ENCODE data around the gene AADACL3.
"Not testable (repeated sequence)": the region's sequence is repeated elsewhere in the genome, so short reads cannot be mapped to it uniquely, and the experiment has no call there.

The AADACL3 gene

GRCh38 chr1:12713651-12714050, 2.3 kb upstream of the AADACL3 start:
- not testable (repeated sequence) for DNase-seq (ENCODE audit: low spot score); FAIRE-seq

GRCh38 chr1:12714710-12715475, 1.0 kb upstream of the AADACL3 start:
- FAIRE-seq (no peak), DNase-seq (ENCODE audit: low spot score) (no peak)

- FAIRE-seq (no peak), DNase-seq (ENCODE audit: low spot score) (no peak)
Measured at GRCh38 chr1:12717301-12717838, 1.5 kb downstream of the AADACL3 start.

GRCh38 chr1:12722626-12723025, 6.7 kb downstream of the AADACL3 start:
- FAIRE-seq (no peak), DNase-seq (ENCODE audit: low spot score) (no peak)

GRCh38 chr1:12728391-12728790, 12.5 kb downstream of the AADACL3 start:
- DNase-seq (ENCODE audit: low spot score) (no peak), FAIRE-seq (no peak)

- FAIRE-seq = no peak
- no peak for DNase-seq (ENCODE audit: low spot score)
Measured at GRCh38 chr1:12730156-12730555, 14.2 kb downstream of the AADACL3 start.

GRCh38 chr1:12731084-12731483, 15.2 kb downstream of the AADACL3 start:
- DNase-seq (ENCODE audit: low spot score); FAIRE-seq: not testable (repeated sequence)

GRCh38 chr1:12734651-12735050, 18.7 kb downstream of the AADACL3 start:
- FAIRE-seq (no peak), DNase-seq (ENCODE audit: low spot score) (no peak)

- DNase-seq (ENCODE audit: low spot score) = no peak
- no peak for FAIRE-seq
Measured at GRCh38 chr1:12738934-12739333, 23.0 kb downstream of the AADACL3 start.

GRCh38 chr1:12739613-12740012, 23.7 kb downstream of the AADACL3 start:
- DNase-seq (ENCODE audit: low spot score) = no peak
- no peak for FAIRE-seq

- no peak for DNase-seq (ENCODE audit: low spot score)
- no peak for FAIRE-seq
Measured at GRCh38 chr1:12741946-12742345, 26.0 kb downstream of the AADACL3 start.

- DNase-seq (ENCODE audit: low spot score) (no peak), FAIRE-seq (no peak)
Measured at GRCh38 chr1:12745126-12745991, 29.4 kb downstream of the AADACL3 start.

- no peak for FAIRE-seq
- no peak for DNase-seq (ENCODE audit: low spot score)
Measured at GRCh38 chr1:12745992-12746323, 30.0 kb downstream of the AADACL3 start, which contains the start of gene CFAP107. Gene CFAP107, plus strand, starts transcription at chr1:12746200. Its CDS starts 231 bp downstream, at chr1:12746431.

- no peak for DNase-seq (ENCODE audit: low spot score)
- FAIRE-seq = no peak
Measured at GRCh38 chr1:12748778-12749355, 33.0 kb downstream of the AADACL3 start.

- no peak for FAIRE-seq
Measured at GRCh38 chr1:12754738-12755137, 38.8 kb downstream of the AADACL3 start.

GRCh38 chr1:12756273-12756672, 40.4 kb downstream of the AADACL3 start:
- no peak for DNase-seq (ENCODE audit: low spot score)

More at GRCh38 chr1:12754738-12755137, 38.8 kb downstream of the AADACL3 start:
- no peak for DNase-seq (ENCODE audit: low spot score)

GRCh38 chr1:12756768-12757413, 41.0 kb downstream of the AADACL3 start:
- DNase-seq (ENCODE audit: low spot score) = no peak
- no peak for FAIRE-seq

More at GRCh38 chr1:12756273-12756672, 40.4 kb downstream of the AADACL3 start:
- FAIRE-seq = no peak

GRCh38 chr1:12757836-12758235, 41.9 kb downstream of the AADACL3 start:
- FAIRE-seq (no peak), DNase-seq (ENCODE audit: low spot score) (no peak)

- FAIRE-seq = no peak
- no peak for DNase-seq (ENCODE audit: low spot score)
Measured at GRCh38 chr1:12760256-12760795, 44.4 kb downstream of the AADACL3 start.

GRCh38 chr1:12761781-12762180, 45.9 kb downstream of the AADACL3 start:
- FAIRE-seq = no peak
- no peak for DNase-seq (ENCODE audit: low spot score)

- DNase-seq (ENCODE audit: low spot score) (no peak), FAIRE-seq (no peak)
Measured at GRCh38 chr1:12762766-12763165, 46.9 kb downstream of the AADACL3 start.

All from urothelium cell line (cell line).